HG02973 (cell line): ENCODE data around the gene SYNPO2.

Experiments
- ATAC-seq: cut with Tn5 transposase; IDR thresholded peaks from one replicate; pipeline ENCODE4 v1.9.1; 2021; ENCODE audit warnings: moderate library complexity; ENCODE audit not compliant: unreplicated experiment

The SYNPO2 gene

DNA sequence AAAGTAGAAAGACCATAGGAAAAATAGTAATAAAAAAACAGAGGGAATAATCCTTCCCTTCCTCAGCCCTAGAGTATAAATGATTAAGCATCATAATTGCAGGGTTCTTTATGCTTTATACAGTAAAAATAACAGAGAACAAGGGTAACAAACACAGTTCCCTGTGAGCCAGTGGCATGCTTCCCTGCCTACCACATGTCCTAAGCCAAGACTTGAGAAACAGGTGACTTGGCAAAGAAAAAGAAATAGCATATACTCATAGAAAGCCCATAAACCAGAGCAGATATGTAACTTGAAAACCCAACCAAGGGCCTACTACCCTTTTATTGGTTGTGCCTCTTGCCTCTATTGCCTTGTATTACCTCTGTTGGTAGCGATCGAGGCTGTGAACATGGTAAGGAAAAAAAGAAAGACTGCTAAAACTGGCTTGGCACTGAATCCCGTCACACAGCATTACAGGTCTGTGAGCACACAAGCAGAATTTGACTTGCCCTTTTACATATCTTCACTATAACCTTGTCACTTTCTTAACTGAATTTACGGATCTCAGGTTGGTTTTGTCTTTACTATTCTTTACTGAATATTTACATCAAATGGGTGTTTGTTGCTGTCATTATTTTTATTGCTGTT, 216.1 kb downstream of the SYNPO2 start:
- no peak for ATAC-seq

DNA sequence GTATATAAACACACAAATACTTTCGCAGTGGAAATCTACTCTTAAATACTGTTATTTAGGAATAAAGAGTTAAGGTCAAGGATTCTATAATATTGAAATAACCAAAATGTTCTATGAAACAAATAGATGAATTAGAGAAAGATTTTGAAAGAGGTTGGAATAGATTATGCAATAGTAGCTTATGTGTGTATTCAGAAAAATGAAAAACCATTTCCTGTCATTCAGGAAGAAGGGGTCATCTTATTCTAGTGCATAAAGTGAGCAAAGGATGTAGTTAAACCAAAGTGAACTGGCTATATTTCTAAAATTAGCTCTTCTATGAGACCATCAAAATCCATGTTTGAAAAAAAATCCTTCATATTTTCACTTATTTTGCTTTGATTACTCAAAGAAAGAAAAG, 217.0 kb downstream of the SYNPO2 start:
- no peak for ATAC-seq

DNA sequence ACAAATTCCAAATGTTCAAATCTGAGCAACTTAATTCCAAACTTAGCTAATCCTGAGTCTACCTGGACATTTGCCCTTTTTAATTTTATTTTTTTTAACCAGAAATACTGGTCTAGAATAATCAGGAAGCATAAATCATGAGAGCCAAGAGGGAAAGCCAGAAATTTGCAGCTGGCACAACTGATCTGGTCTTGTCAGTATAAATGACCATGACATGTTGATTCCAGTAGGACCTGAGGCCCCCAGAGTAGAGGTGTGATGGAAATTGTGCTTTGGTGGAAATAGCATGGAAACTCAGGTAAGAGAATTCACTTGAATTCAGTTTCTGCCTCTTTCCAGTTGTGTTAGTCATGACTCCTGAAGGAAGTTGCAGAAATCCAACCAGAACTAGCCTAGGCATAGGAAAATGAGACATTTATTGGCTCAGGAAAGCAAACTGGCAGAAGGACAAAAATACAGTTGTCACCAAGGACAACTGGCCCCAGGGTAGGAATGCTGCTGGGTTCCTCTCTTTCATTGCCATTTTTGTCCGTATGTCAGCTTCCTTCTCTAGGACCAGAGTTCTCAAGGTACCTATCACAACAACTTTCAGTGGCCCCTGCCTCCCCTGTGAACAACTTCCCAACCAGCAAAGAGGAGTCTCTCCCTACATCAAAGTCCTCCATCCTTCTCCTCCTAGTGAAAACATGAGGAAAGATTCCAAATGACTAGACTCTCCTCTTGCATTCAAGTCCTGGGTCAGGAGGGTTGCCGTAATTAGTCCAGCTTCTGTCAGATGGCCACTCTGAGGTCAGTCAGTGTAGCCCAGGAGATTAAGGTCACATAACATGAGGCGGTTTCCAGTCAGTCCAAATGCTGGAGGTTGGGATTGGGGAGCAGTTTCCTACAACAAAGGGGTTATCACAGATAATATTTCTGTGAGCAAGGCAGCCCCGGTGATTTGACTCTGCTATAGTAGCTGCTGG, 217.7 kb downstream of the SYNPO2 start:
- no peak for ATAC-seq

DNA sequence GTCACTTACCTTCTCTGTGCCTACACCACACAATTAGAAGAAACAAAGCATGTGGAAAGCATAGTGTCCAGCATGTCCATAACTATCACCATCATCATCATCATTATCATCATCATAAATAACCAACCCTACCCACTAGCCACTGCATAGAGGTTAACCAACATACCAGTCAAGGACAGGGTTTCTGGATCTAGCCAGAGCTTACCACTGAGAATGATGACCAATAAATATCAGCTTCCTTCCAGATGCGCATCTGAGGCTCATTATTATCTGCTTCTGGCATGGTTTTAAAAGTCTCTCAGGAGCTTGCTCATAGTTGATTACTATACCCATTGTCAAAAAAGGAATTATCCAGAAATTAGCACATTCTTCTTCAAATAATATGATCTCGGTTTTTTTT, 221.5 kb downstream of the SYNPO2 start:
- ATAC-seq: no peak
